Trophoblast cell (in vitro differentiated cells and primary cell): Measurements from ENCODE around the gene MAML3.

ENCODE experiments used
- DNase-seq, 2 donors: peaks; one replicate each; pipeline ENCODE4 v3.0.0-alpha.2; 2016
- H2AFZ ChIP-seq: 2 replicates; pipeline ENCODE4 v1.6.1; 2013; ENCODE audit warnings: low read length, moderate library complexity, mild to moderate bottlenecking; ENCODE audit not compliant: insufficient read depth, poor library complexity
- H2AK5ac ChIP-seq: 2 replicates; pipeline ENCODE4 v1.6.1; 2013; ENCODE audit warnings: mild to moderate bottlenecking, low read length
- H2BK120ac ChIP-seq: 2 replicates; pipeline ENCODE4 v1.6.1; 2013; ENCODE audit warnings: low read length, mild to moderate bottlenecking, moderate library complexity; ENCODE audit not compliant: insufficient read depth, poor library complexity
- H2BK12ac ChIP-seq: 2 replicates; pipeline ENCODE4 v1.6.1; 2013; ENCODE audit warnings: mild to moderate bottlenecking, low read length, moderate library complexity
- H2BK5ac ChIP-seq: 2 replicates; pipeline ENCODE4 v1.6.1; 2013; ENCODE audit warnings: low read length, low read depth, moderate library complexity, mild to moderate bottlenecking; ENCODE audit not compliant: poor library complexity
- H3K14ac ChIP-seq: 2 replicates; pipeline ENCODE4 v1.6.1; 2013; ENCODE audit warnings: mild to moderate bottlenecking, low read length
- H3K18ac ChIP-seq: 2 replicates; pipeline ENCODE4 v1.6.1; 2013; ENCODE audit warnings: mild to moderate bottlenecking, low read length
- H3K23ac ChIP-seq: 2 replicates; pipeline ENCODE4 v1.6.1; 2013; ENCODE audit warnings: low read length
- H3K27ac ChIP-seq: 2 replicates; pipeline ENCODE4 v1.5.1; 2013; ENCODE audit warnings: low read depth, mild to moderate bottlenecking, inconsistent platforms, low read length, moderate library complexity
- H3K27me3 ChIP-seq: 2 replicates; pipeline ENCODE4 v1.6.1; 2013; ENCODE audit warnings: inconsistent platforms, mild to moderate bottlenecking, low read length, moderate library complexity; ENCODE audit not compliant: insufficient read depth
- H3K36me3 ChIP-seq, 2 experiments: 1 replicate in 1 of 2; 2 replicates in 1 of 2; pipeline ENCODE4 v1.6.1; 2013; ENCODE audit warnings: low read length in 2 of 2, mild to moderate bottlenecking in 2 of 2, moderate library complexity in 1 of 2; ENCODE audit not compliant: insufficient read depth in 2 of 2, control insufficient read depth in 1 of 2
- H3K4ac ChIP-seq: 2 replicates; pipeline ENCODE4 v1.6.1; 2013; ENCODE audit warnings: low read depth, mild to moderate bottlenecking, low read length, moderate library complexity
- H3K4me1 ChIP-seq, 2 experiments: 1 replicate in 1 of 2; 2 replicates in 1 of 2; pipeline ENCODE4 v1.6.1; 2013; ENCODE audit warnings: low read length in 2 of 2, mild to moderate bottlenecking in 2 of 2, moderate library complexity in 1 of 2; ENCODE audit not compliant: insufficient read depth in 2 of 2, control insufficient read depth in 1 of 2
- H3K4me2 ChIP-seq: 2 replicates; pipeline ENCODE4 v1.6.1; 2013; ENCODE audit warnings: inconsistent platforms, mild to moderate bottlenecking, low read length, moderate library complexity
- H3K4me3 ChIP-seq: 2 replicates; pipeline ENCODE4 v1.5.1; 2013; ENCODE audit warnings: mild to moderate bottlenecking, low read depth, low read length, inconsistent platforms
- H3K79me1 ChIP-seq: one replicate; pipeline ENCODE4 v1.6.1; 2013; ENCODE audit warnings: low read length
- H3K79me2 ChIP-seq: 2 replicates; pipeline ENCODE4 v1.6.1; 2013; ENCODE audit warnings: low read length, mild to moderate bottlenecking; ENCODE audit not compliant: control insufficient read depth, insufficient read depth, poor library complexity
- H3K9ac ChIP-seq: 2 replicates; pipeline ENCODE4 v1.6.1; 2013; ENCODE audit warnings: mild to moderate bottlenecking, low read length
- H3K9me3 ChIP-seq: 2 replicates; pipeline ENCODE4 v1.6.1; 2013; ENCODE audit warnings: low read depth, mild to moderate bottlenecking, control low read depth, inconsistent platforms, low read length; ENCODE audit not compliant: insufficient read depth
- H4K12ac ChIP-seq: 2 replicates; pipeline ENCODE4 v1.6.1; 2013; ENCODE audit warnings: low read depth, mild to moderate bottlenecking, low read length, moderate library complexity
- H4K8ac ChIP-seq: 2 replicates; pipeline ENCODE4 v1.6.1; 2013; ENCODE audit warnings: low read depth, mild to moderate bottlenecking, low read length, moderate library complexity
- H4K91ac ChIP-seq: one replicate; pipeline ENCODE4 v1.6.1; 2013; ENCODE audit warnings: low read depth, mild to moderate bottlenecking, low read length, moderate library complexity
- WGBS: extraction: QIAGEN DNeasy Blood & Tissue Kit; methylation state at CpG from one replicate; pipeline ENCODE4 v1.1.7; 2013; ENCODE audit warnings: missing lambda C conversion rate; ENCODE audit not compliant: insufficient read length, insufficient coverage; ENCODE audit errors: extremely low coverage; 5-methylcytosine and 5-hydroxymethylcytosine counted together

The MAML3 gene

GRCh38 chr4:140140566-140140965 lies 13.4 kb downstream of the MAML3 start:
- no peak overlapping the region for H4K8ac ChIP-seq
- no peak overlapping the region for H3K23ac ChIP-seq
- H3K79me2 ChIP-seq: peaks cover 2% of the 10 kb centered on the region
- H2BK12ac ChIP-seq: peak overlapping the region; percentile 21
- no peak overlapping the region for H2AFZ ChIP-seq
- peaks cover 1% of the 10 kb centered on the region for H3K9me3 ChIP-seq
- H3K9ac ChIP-seq: no peak overlapping the region
- peak overlapping the region; percentile 64 for H4K91ac ChIP-seq
- H2BK120ac ChIP-seq: no peak overlapping the region
- peaks cover 6 to 9% of the 10 kb centered on the region in 2 experiments for H3K4me1 ChIP-seq
- no peaks in the 10 kb centered on the region for H3K36me3 ChIP-seq
- peak overlapping the region; percentile 55 for H3K4ac ChIP-seq
- no peak overlapping the region for H3K18ac ChIP-seq
- no peak overlapping the region for H3K14ac ChIP-seq
- H3K27me3 ChIP-seq: no peaks in the 10 kb centered on the region
- H2AK5ac ChIP-seq: peak overlapping the region; percentile 2
- no peak overlapping the region for H4K12ac ChIP-seq
- peaks cover 7% of the 10 kb centered on the region for H3K79me1 ChIP-seq
- H2BK5ac ChIP-seq: no peak overlapping the region
- no peak for DNase-seq
- no CpG with 5 or more reads among the region's 3 CpGs for WGBS
- no peak overlapping the region for H3K4me3 ChIP-seq
- H3K4me2 ChIP-seq: no peak overlapping the region
- H3K27ac ChIP-seq: no peak overlapping the region

GRCh38 chr4:140138428-140138827 lies 15.6 kb downstream of the MAML3 start:
- peak overlapping the region; percentile 36 for H4K91ac ChIP-seq
- H2AFZ ChIP-seq: no peak overlapping the region
- peak overlapping the region; percentile 87 for H2BK12ac ChIP-seq
- H2BK5ac ChIP-seq: peak overlapping the region; percentile 25
- H3K27me3 ChIP-seq: no peaks in the 10 kb centered on the region
- no peak overlapping the region for H3K4me3 ChIP-seq
- H4K8ac ChIP-seq: no peak overlapping the region
- peaks cover 7% of the 10 kb centered on the region for H3K79me1 ChIP-seq
- H3K79me2 ChIP-seq: no peaks in the 10 kb centered on the region
- peak in 1 of 2 donors; percentile 19 for DNase-seq
- H3K4me1 ChIP-seq: peaks cover 11 to 15% of the 10 kb centered on the region in 2 experiments
- H3K14ac ChIP-seq: peak overlapping the region; percentile 24
- no peak overlapping the region for H3K4me2 ChIP-seq
- peak overlapping the region; percentile 18 for H2BK120ac ChIP-seq
- H3K9me3 ChIP-seq: peaks cover 1% of the 10 kb centered on the region
- no peaks in the 10 kb centered on the region for H3K36me3 ChIP-seq
- H3K4ac ChIP-seq: no peak overlapping the region
- no peak overlapping the region for H4K12ac ChIP-seq
- H3K18ac ChIP-seq: peak overlapping the region; percentile 60
- no CpG with 5 or more reads among the region's 6 CpGs for WGBS
- no peak overlapping the region for H3K27ac ChIP-seq
- no peak overlapping the region for H3K9ac ChIP-seq
- H2AK5ac ChIP-seq: no peak overlapping the region
- no peak overlapping the region for H3K23ac ChIP-seq

GRCh38 chr4:140137671-140138070 lies 16.3 kb downstream of the MAML3 start:
- peaks cover 11 to 15% of the 10 kb centered on the region in 2 experiments for H3K4me1 ChIP-seq
- no peaks in the 10 kb centered on the region for H3K36me3 ChIP-seq
- H2BK5ac ChIP-seq: no peak overlapping the region
- no peak overlapping the region for H3K23ac ChIP-seq
- no peak overlapping the region for H2AFZ ChIP-seq
- H3K4me3 ChIP-seq: no peak overlapping the region
- no peak overlapping the region for H4K8ac ChIP-seq
- H3K79me1 ChIP-seq: peaks cover 7% of the 10 kb centered on the region
- peak; percentile 32 to 84 for DNase-seq
- H2AK5ac ChIP-seq: no peak overlapping the region
- H3K4me2 ChIP-seq: peak overlapping the region; percentile 7
- H4K12ac ChIP-seq: no peak overlapping the region
- no peak overlapping the region for H3K18ac ChIP-seq
- H3K27ac ChIP-seq: peak overlapping the region; percentile 43
- no peak overlapping the region for H2BK120ac ChIP-seq
- no peaks in the 10 kb centered on the region for H3K79me2 ChIP-seq
- H3K27me3 ChIP-seq: no peaks in the 10 kb centered on the region
- H3K4ac ChIP-seq: no peak overlapping the region
- H3K9ac ChIP-seq: no peak overlapping the region
- H4K91ac ChIP-seq: no peak overlapping the region
- no peak overlapping the region for H2BK12ac ChIP-seq
- WGBS: no CpG with 5 or more reads among the region's 3 CpGs
- H3K14ac ChIP-seq: no peak overlapping the region
- H3K9me3 ChIP-seq: peaks cover 1% of the 10 kb centered on the region

GRCh38 chr4:140136509-140136908 lies 17.5 kb downstream of the MAML3 start:
- peak in 1 of 2 donors; percentile 35 for DNase-seq
- Histone ChIP-seq H4K12ac (no peak overlapping the region), H2BK5ac (no peak overlapping the region), H4K91ac (no peak overlapping the region), H2BK12ac (no peak overlapping the region), H3K4me2 (no peak overlapping the region), H3K18ac (no peak overlapping the region), H3K79me2 (peaks cover 2% of the 10 kb centered on the region), H3K4ac (no peak overlapping the region), H3K9ac (no peak overlapping the region), H3K27me3 (no peaks in the 10 kb centered on the region), H2BK120ac (no peak overlapping the region), H3K14ac (no peak overlapping the region), H2AFZ (no peak overlapping the region), H3K9me3 (peaks cover 1% of the 10 kb centered on the region), H3K4me3 (no peak overlapping the region), H3K23ac (no peak overlapping the region), H3K4me1 (peaks cover 11 to 15% of the 10 kb centered on the region in 2 experiments), H4K8ac (no peak overlapping the region), H3K79me1 (peaks cover 7% of the 10 kb centered on the region), H2AK5ac (no peak overlapping the region), H3K36me3 (no peaks in the 10 kb centered on the region), H3K27ac (no peak overlapping the region)
- WGBS: no CpG with 5 or more reads among the region's 4 CpGs
